ENCODE results near the gene GNAO1.
A peak's percentile ranks its signal among the peaks of the same experiment; 100 is the strongest.

Gene GNAO1

DNA sequence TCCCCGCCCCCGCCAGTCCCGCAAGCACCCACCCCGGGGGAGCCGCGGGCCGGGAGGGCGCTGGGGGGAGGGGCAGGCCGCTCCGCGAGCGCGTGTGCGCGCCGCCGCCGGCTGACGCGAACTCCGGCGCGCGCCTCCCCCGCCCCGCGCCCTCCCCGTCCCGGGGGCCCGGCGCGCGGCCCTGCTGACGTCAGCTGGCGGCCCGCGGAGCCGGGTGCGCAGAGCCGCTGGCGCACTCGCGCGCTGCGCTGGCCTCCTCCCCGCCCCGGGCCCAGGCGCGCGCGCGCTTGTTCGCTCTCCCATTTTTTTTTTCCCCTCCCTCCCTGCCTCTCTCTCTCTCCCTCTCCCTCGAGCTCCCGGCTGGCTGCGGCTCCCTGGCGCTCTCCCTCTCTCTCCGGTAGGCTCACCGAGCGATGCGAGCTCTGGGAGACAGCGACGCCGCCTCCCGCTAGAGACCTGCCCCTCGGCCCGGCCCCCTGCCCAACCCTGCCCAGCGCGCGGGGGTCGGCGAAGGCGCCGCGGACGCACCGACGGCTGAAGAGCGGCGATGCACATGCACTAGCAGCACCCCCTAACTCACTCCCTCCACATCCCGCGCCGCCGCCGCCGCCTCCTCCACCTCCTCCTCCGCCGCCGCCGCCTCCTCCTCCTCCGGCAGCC is at the start of gene GNAO1:
Gene GNAO1 (plus strand): TSS at position 334 of the 660 bp plus-strand sequence. CDS start 747 bp downstream, outside the sequence.
- DNase-seq: peak; percentile 46

DNA sequence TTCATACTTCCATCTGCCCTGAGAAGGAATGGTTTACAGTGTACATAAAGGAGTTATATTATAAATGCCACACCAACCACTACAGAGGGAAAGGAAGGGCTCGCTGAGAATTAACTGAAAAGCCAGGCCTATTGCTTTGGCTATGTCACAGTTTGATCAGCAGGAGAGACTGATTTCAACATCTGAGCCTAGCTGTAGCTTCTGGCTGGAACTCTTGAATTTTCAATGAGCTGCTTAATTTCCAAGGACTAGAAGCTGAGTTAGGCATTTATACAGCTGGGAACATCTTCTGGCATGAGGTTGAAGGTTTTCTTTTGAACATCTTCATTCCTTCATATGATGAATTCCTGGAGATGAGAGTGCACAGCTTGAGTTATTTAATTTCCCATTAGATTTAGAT is 47.6 kb upstream of the GNAO1 start:
- DNase-seq: no peak

- no peak for DNase-seq
These were observed 45.9 kb upstream of the GNAO1 start for GRCh38 chr16:56145369-56145768.

GRCh38 chr16:56151621-56152020 is 39.7 kb upstream of the GNAO1 start:
- DNase-seq: no peak

GRCh38 chr16:56161658-56162057 is 29.6 kb upstream of the GNAO1 start:
- DNase-seq: no peak

DNA sequence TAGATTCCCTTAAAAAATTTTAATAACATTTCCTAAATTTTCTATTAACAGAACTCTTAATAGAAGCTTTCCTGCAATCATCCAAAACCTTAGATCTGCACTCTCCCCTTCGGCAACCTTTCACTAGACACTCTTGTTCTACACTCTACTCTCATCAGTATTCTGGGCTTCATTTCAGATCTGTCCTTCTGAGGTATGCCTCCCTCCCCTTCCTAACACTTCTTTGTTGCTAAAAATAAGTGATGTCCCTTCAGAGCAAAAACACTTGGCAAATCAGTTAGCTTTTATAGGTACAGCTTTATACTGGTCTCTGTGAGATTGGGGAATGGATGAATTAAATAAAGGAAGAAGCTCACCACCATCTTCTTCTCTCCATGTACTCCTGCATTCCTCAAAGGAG is 28.2 kb upstream of the GNAO1 start:
- no peak for DNase-seq

- DNase-seq: no peak
These were observed 27.4 kb upstream of the GNAO1 start for GRCh38 chr16:56163938-56164337.

- no peak for DNase-seq
These were observed 26.7 kb upstream of the GNAO1 start for GRCh38 chr16:56164636-56165035.

- DNase-seq: no peak
These were observed 16.9 kb upstream of the GNAO1 start for GRCh38 chr16:56174411-56174810.

GRCh38 chr16:56181401-56181800 is 9.9 kb upstream of the GNAO1 start:
- no peak for DNase-seq

- DNase-seq: no peak
These were observed 8.0 kb upstream of the GNAO1 start for GRCh38 chr16:56183266-56183665.

GRCh38 chr16:56190048-56190676 is 1.1 kb upstream of the GNAO1 start:
- no peak for DNase-seq

GRCh38 chr16:56190677-56191155 is 573 bp upstream of the GNAO1 start:
- DNase-seq: no peak

GRCh38 chr16:56191835-56192634 is 746 bp downstream of the GNAO1 start:
- DNase-seq: no peak

DNA sequence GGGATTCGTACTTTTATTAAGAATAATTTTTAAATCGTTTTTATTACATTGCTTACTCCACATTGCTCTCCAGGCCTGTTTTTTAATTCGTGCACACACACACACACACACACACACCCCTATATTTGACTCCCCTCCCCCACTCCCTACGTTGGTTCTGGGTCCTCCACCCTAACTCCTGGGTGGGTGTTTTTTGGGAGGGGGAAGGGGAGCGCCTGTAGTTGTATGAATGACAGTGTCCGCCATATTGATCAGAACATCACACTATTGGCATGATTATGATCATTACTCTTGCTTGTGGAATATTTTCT is 1.3 kb downstream of the GNAO1 start:
- no peak for DNase-seq

GRCh38 chr16:56192986-56193945 is 2.0 kb downstream of the GNAO1 start:
- DNase-seq: no peak

DNA sequence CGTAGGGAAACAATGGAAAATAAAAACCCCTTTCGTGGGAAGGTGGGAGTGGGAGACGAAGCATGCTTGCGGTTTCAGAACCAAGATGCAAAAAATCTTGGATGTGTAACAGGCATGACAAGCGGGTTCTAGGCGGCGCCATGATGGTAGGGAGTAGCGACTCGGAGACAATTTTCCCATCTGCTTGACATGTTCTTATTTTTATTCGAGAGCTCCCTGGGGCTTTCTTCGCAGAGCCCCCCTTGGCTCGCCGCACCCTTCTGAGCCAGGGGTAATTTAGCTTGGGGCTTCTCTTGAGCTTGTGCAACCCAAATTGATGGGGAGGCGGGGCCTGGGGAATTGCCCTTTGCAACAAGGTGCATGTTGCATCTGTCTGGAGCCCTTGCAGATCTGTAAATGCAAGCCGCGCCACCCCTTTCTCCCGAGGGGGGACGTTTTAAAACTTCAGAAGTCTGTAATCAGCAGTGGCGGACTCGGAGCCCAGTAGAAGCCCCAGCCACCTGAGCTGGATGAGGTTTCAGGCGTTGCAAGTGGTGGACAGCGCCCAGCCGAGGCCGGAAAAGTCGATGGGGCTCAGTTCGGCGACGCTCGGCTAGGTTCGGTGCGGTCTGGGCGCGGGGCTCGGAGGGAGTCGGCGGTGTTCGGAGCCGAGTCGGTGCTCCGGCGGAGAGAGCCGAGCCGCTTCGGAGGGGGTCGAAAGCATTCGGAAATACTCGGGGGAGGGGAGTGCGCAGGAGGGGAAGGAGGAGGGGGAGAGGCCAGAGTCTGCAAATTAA is 2.9 kb downstream of the GNAO1 start:
- peak; percentile 44 for DNase-seq

DNA sequence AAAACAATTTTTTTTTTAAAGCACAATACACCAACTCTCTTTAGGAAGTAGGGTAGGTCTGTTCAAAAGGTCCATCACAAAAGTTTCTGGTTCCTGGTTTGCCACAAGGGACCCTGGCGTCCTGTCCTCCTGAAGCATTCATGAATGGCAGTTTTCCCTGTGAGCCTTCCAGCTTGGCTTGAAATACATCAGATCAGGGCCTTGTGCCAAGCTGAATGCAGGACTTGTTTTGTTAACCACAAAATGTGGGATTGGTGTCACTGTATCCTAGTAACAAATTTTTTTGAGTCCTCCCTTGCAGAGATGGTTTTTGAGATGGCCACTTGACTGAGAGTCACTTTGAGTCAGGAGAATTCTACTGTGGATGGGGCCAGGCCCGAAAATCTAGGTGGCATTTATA is 3.9 kb downstream of the GNAO1 start:
- DNase-seq: no peak

- DNase-seq: no peak
These were observed 5.1 kb downstream of the GNAO1 start for GRCh38 chr16:56196381-56196780.

DNA sequence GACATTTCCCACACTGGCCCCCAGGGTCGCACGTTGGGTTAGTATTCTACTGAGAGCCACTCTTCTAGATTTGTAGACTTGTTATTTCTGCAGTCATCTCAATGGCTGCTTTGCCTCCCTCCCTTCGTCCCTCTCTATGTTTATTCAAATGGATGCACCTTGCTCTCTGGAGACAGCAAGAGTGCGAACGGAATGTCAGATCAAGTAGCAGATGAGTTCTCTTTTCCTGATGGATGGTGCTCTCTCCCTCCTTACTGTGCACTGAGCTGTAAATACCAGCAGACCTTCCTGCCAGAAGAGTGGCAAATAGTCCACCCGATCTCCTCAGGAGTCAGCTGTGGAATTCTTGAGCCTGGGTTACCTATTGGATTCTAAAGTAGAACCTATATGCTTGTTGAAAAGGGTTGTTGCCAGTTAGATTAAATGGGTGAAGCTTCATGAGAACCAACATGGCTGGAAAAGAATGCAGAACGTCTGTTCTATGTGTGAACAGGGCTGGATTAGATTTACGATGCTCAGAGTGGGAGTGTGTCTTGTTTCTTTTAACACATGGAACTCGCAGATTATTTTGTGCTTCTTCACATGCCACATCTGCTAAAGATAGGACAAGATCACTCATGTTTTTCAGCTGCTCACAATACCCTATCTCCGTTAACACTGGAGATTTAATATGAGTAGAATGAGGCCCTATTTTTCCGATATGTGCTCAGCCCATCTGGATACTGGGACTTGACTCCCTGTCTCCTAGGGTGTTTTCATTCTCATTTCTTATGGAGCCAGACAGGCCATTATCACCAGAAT is 6.1 kb downstream of the GNAO1 start:
- DNase-seq: no peak

Data from RPMI8226 (cell line).